H1 (cell line): ENCODE results near the gene GRIP1.

Source experiments
- EP300 ChIP-seq, 2 experiments: IDR thresholded peaks; 1 replicate in 1 of 2; 2 replicates in 1 of 2; pipeline ENCODE4 v1.6.1; 2011 to 2012; ENCODE audit warnings: low read depth in 2 of 2, low read length in 2 of 2, mild to moderate bottlenecking in 2 of 2, borderline replicate concordance in 1 of 2, inconsistent platforms in 1 of 2, moderate library complexity in 1 of 2
- KDM1A ChIP-seq: fragments of 200-600, 300-600 bp; sonication (generic); IDR thresholded peaks from 2 replicates; pipeline ENCODE4 v1.7.1; 2016; ENCODE audit warnings: mild to moderate bottlenecking, low read length, borderline replicate concordance
- RXRA ChIP-seq: IDR thresholded peaks from 2 replicates; pipeline ENCODE4 v1.6.1; 2011; ENCODE audit warnings: low read depth, mild to moderate bottlenecking, low read length, moderate library complexity; ENCODE audit not compliant: insufficient read depth
- USF2 ChIP-seq: IDR thresholded peaks from 2 replicates; pipeline ENCODE4 v1.6.1; 2011; ENCODE audit warnings: low read length, improper control_type of control experiment
- TF ChIP-seq, protein P1 (sequence below), 3 experiments: IDR thresholded peaks; 1 replicate in 2 of 3; 2 replicates in 1 of 3; pipeline versions ENCODE4 v1.5.1 to v1.6.1; 2011; ENCODE audit warnings: low read length in 3 of 3, mild to moderate bottlenecking in 3 of 3, inconsistent platforms in 2 of 3, low read depth in 1 of 3, moderate library complexity in 1 of 3; ENCODE audit not compliant: insufficient read depth in 1 of 3; ENCODE audit errors: control extremely low read depth in 1 of 3

GRCh38 chr12:66499000-66499399, 179.9 kb downstream of the GRIP1 start:
- TF ChIP-seq USF2 (no peak), EP300 (IDR thresholded peaks at IDR 0.05; ENCODE audit: borderline replicate concordance in 1 of 2, low read depth in 2 of 2, low read length in 2 of 2) (no peak), KDM1A (no peak), RXRA (no peak)
- TF ChIP-seq, protein P1, sequence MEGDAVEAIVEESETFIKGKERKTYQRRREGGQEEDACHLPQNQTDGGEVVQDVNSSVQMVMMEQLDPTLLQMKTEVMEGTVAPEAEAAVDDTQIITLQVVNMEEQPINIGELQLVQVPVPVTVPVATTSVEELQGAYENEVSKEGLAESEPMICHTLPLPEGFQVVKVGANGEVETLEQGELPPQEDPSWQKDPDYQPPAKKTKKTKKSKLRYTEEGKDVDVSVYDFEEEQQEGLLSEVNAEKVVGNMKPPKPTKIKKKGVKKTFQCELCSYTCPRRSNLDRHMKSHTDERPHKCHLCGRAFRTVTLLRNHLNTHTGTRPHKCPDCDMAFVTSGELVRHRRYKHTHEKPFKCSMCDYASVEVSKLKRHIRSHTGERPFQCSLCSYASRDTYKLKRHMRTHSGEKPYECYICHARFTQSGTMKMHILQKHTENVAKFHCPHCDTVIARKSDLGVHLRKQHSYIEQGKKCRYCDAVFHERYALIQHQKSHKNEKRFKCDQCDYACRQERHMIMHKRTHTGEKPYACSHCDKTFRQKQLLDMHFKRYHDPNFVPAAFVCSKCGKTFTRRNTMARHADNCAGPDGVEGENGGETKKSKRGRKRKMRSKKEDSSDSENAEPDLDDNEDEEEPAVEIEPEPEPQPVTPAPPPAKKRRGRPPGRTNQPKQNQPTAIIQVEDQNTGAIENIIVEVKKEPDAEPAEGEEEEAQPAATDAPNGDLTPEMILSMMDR (IDR thresholded peaks at IDR 0.05; ENCODE audit: control extremely low read depth in 1 of 3, insufficient read depth in 1 of 3, low read depth in 1 of 3, low read length in 3 of 3): no peak
